ELR (cell line): ENCODE measurements around the gene SEMA3C.

Source experiments
- DNase-seq: peaks from one replicate; pipeline ENCODE4 v3.0.0-alpha.2; 2015; ENCODE audit warnings: low read depth

The SEMA3C gene

DNA sequence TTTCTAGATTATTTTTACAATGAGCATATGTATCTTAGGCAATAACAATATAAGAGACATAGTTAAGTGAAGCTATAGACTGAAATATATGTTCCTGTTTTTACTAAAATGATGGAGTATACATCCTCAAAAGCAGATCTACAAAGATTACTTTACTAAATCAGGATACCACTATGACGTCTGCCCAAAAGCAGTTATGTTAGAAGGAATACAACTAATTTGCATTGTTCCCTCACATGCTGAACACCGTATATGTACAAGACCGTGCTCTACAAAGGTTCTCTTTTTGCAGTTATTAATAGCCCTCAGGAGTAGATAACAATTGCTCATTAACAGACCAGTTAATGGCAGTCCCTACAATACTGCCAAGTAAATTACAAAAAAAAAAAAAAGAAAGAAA, 143.0 kb downstream of the SEMA3C start:
- no peak for DNase-seq

DNA sequence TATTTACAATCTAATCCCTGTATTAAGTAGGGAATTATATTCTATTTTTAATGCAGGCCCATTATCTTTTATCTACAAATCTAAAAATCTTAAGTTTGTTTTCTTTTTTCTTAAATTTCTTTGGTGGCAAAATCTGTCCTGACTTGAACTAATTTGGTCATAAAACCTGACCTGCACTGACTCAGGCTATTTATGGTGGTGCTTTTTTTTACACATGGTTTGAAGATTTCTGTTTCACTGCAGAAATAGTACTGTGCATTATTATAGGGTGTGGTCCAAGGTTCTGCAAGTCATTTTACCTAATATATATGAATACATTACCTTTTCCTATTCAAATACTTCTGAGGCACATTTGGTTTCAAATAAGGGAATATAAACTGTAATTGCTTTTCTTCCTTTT, 143.4 kb downstream of the SEMA3C start:
- DNase-seq = no peak

DNA sequence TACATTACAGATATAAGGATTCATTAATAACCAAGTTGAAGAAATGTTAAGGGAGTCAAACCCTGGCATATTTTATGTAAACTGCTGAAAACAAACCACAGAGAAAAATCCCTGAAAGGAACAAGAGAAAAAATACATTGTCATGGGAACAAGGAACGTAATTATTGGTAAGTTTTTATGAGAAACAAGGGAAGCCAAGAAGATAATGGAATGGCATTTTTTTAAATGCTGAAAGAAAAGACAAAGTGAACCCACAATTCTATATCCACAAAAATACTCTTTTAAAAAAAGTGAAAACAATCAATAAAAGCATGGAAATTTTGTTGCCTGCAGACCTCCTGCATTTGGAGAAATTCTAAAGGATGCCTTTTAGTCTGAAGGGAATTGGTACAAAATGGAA, 144.0 kb downstream of the SEMA3C start:
- no peak for DNase-seq

GRCh38 chr7:80773787-80774508, 144.9 kb downstream of the SEMA3C start:
- DNase-seq = no peak

DNA sequence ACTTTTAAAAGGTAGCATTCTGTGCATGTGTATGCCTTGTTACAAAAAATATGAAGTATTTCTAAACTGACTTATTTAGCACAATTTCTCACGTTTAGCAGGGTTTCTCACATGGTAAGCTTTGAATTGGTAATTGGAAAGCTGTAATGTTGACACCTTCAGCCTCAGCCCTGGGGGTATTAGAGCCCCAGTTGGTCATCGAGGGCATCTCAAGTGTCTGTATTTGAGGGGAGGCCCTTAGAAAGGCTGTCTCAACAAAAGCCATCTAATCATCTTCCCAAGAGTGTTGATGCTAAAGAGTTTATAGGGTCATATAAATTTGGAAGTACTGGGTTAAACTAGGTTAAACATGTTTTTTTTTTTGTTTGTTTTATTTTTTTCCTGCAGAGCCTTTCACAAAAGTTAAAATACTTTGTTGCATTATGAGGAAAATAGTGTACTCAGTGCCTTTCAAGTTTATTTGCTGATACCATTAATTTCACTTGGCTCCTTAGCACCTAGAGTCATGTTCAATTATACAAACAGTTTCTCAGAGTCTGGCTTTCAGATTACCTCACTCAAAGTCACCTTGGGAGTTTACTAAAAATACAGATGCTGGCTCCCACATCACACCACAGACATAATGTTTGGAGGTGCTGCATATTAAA, 146.4 kb downstream of the SEMA3C start:
- DNase-seq = no peak

DNA sequence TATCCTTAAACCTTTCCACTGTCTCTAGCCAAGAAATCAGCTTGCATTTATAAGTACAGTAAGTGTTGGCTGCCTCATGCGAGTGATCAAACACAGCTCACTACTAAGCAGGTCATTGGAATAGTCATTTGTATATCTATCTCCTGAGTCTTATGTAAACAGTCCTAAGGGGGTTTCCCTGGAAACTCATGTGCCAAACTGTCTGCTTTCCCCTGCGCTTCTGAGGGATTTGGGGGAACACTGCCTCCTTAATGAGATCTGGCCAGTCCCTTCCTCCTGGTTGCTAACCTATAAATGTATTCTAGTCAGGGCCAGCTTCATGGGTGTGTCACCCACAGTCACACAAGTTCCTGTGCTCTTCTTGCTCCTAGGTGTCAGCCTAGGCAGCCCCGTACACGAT, 147.3 kb downstream of the SEMA3C start:
- DNase-seq = peak; percentile 69

GRCh38 chr7:80770675-80771081, 148.2 kb downstream of the SEMA3C start:
- no peak for DNase-seq

DNA sequence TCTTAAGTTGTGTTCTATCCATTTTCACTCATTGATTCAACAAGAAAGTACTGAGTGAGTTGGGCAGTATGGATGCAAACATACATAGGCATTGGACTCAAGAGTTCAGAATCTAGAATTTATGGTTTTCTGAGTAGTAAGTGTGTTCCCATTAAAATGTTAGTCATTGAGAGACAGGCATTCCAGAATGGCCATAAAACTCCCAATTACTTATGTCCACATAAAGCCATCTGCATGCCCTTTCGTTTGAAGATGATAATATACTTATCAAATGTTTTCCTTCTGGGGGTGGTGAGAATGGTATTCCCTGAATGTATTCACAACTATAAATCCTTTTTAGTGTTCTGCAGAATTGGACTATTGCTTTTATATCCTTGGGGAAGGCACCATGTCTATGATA, 148.8 kb downstream of the SEMA3C start:
- DNase-seq = no peak

- no peak for DNase-seq
These were observed 150.1 kb downstream of the SEMA3C start for GRCh38 chr7:80768756-80769155.

GRCh38 chr7:80767654-80768053, 151.2 kb downstream of the SEMA3C start:
- no peak for DNase-seq

- DNase-seq = no peak
These were observed 152.1 kb downstream of the SEMA3C start for GRCh38 chr7:80766724-80767123.

DNA sequence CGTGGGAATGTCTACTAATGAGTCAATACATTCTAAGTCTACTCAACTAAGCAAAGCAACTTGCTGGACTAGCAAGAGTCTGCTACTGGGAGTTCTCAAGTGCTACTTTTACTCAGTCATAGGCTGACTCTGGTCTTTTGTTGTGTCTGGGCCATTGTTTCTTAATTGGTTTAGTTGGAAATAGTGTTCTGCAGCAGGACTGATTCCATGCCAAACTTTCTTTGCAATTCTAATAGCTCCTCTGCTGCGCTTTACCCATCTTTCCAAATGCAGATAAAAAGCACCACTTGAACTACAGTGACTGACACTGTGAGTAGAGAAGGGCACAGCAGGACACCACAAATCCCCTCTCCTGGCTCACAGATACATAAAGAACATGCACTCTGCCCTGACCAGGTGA, 154.7 kb downstream of the SEMA3C start:
- DNase-seq = no peak

DNA sequence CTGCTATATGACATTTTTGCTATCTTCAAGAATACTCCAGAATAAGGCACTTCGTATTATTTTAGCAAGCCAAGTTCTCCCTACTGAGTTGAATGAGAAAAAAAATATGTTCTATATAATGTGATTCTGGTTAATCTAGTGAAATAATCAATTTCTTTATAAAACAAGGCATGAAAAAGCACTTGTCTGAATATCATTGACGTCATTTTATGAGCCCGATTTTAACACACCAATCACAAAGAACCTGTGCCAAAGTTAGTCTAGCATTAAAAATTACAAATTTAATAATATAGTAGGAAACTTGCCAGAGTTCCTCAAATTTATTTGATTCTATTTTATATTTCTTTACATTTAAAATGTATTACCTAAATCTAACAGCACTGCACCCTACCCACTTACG, 155.1 kb downstream of the SEMA3C start:
- DNase-seq = no peak

GRCh38 chr7:80763289-80763688, 155.6 kb downstream of the SEMA3C start:
- no peak for DNase-seq

DNA sequence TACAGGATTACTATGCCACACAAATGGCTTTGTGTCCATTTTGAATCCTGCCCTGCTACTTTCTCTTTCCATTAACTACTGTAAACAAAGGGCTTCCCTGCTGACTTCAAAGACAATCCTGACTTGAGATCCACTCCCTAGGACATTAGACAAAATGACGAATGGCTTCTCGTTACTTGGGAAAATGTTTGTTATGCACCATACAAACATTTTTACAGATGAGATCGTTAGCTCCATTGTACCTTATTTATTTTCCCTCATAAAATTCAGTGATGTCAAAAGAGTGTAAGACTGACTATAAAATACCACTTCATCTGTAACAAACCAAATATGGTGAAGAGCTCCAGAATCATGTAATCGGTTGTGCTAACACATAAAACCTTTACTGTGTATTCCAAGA, 158.6 kb downstream of the SEMA3C start:
- DNase-seq = no peak

DNA sequence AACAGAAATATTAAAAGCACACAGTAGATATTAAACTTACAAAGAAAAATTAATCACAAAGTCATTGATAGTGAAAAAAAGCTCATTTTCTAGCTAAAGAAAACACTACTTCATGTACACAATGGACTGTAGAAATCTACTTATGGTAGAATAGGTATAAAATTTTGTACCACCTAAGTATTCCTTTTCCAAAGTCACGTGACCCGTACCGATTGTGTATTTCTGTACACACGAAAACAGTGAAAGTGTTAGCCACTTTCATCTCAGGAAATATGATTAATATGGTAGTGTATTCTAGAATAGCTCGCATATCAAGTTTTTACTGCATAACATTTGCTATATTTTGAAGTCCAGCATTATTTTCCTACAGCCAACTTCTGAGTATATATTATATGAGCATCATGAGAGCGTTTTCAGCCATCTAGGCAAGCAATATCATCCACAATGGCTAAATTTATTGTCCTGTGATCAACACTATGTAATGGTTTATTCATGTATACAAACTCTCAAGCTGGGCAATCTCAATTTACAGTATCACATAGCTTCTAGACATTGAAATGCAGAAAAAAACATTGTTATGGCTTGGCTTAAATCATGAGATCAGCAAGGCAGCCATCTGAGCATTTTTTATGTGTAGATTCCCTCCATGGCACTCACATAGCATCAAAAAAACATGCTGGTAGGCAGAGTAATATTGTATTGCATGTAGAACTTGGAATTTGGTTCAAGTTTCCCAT, 165.7 kb downstream of the SEMA3C start:
- DNase-seq = no peak

GRCh38 chr7:80749270-80749669, 169.6 kb downstream of the SEMA3C start:
- no peak for DNase-seq

- no peak for DNase-seq
These were observed 170.3 kb downstream of the SEMA3C start for GRCh38 chr7:80748363-80749042.

- peak; percentile 71 for DNase-seq
These were observed 177.9 kb downstream of the SEMA3C start for GRCh38 chr7:80740778-80741545.

DNA sequence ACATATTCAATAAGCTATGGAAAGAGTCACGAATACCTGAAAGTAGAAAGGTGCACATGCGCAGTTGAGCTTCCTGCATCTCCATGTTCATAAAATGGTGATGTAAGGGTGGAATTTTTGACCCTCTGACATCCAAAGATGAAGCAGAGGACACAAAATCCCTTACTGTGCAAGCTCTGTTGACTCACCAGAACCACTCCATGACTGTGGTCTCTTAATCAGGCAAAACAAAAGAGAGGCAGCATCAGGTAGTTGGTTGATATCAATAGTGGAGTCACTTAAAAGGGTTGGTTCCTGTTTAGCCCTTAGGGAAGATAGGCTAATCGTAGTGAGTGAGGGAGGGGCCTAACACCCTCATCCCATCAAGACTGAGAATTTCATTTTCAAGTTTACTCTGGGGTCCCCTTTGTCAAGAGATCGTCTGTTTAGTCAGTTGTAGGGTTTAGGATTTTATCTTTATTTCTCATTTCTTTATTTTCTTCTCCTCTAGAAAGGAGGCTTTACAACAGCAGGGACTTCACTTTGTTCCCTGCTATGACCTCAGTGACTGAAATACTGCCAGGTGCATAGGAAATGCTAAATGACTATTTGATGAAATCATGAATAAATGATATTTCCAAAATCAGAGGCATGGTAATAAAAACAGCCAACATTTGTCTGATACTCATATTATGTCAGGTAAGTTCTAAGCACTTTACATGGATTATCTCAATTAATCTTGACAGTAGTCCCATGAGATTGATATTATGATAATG, 182.3 kb downstream of the SEMA3C start:
- DNase-seq = peak; percentile 52

DNA sequence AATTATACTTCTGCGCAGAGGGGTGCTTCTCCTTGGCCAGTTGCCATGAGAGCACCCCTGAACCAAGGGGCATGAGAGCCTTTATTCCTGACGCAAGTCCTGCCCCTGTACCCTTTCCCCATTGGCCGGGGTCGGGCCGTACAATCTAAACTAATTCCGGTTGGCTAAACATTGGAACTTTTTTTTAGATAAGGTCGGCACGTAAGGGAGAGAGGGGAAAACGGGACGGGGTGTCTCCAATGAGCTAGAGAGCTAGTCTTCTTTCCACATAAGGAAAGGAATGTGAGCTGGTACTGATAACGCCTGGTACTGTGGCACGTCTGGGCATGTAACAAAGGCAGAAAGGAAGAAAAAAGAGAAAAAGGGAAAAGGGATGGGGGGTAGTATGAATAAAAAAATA, 183.5 kb downstream of the SEMA3C start:
- DNase-seq = no peak
